IMR-90 (cell line): Measurements from ENCODE around the gene MACF1.

Source experiments
- BHLHE40 ChIP-seq: fragments of 150-350 bp; IDR thresholded peaks from 2 replicates; pipeline ENCODE4 v1.6.1; 2016; ENCODE audit warnings: mild to moderate bottlenecking, low read depth, low read length
- CHD1 ChIP-seq: IDR thresholded peaks from 2 replicates; pipeline ENCODE4 v1.6.1; 2012; ENCODE audit warnings: low read depth, low read length, improper control_type of control experiment
- CTCF ChIP-seq: conservative IDR thresholded peaks from 2 replicates; pipeline ENCODE4 v1.5.1; 2012; ENCODE audit warnings: mild to moderate bottlenecking, low read depth, low read length, improper control_type of control experiment
- FOS ChIP-seq: fragments of 150-350 bp; IDR thresholded peaks from 2 replicates; pipeline ENCODE4 v1.6.1; 2016; ENCODE audit warnings: low read depth, low read length
- MAZ ChIP-seq: IDR thresholded peaks from 2 replicates; pipeline ENCODE4 v1.6.1; 2012; ENCODE audit warnings: low read depth, mild to moderate bottlenecking, low read length, improper control_type of control experiment, moderate library complexity, borderline replicate concordance
- MXI1 ChIP-seq: IDR thresholded peaks from 2 replicates; pipeline ENCODE4 v1.6.1; 2012; ENCODE audit warnings: low read depth, mild to moderate bottlenecking, low read length, moderate library complexity, borderline replicate concordance
- NFE2L2 ChIP-seq: fragments of 150-350 bp; IDR thresholded peaks from 2 replicates; pipeline ENCODE4 v1.6.1; 2016; ENCODE audit warnings: low read depth, mild to moderate bottlenecking, low read length
- POLR2A ChIP-seq: IDR thresholded peaks from 2 replicates; pipeline ENCODE4 v1.6.1; 2012; ENCODE audit warnings: mild to moderate bottlenecking, low read depth, low read length
- RAD21 ChIP-seq: IDR thresholded peaks from 2 replicates; pipeline ENCODE4 v1.6.1; 2012; ENCODE audit warnings: low read length, improper control_type of control experiment
- RCOR1 ChIP-seq: IDR thresholded peaks from 2 replicates; pipeline ENCODE4 v1.6.1; 2012; ENCODE audit warnings: mild to moderate bottlenecking, low read length, improper control_type of control experiment; ENCODE audit not compliant: insufficient replicate concordance
- RFX5 ChIP-seq: IDR thresholded peaks from 2 replicates; pipeline ENCODE4 v1.8.0; 2012; ENCODE audit warnings: low read depth, mild to moderate bottlenecking, low read length, moderate library complexity
- USF2 ChIP-seq: fragments of 150-350 bp; IDR thresholded peaks from 2 replicates; pipeline ENCODE4 v1.6.1; 2017; ENCODE audit warnings: mild to moderate bottlenecking, antibody characterized with exemption, low read length, low read depth

GRCh38 chr1:39378377-39378776 lies 173.9 kb downstream of the MACF1 start:
- TF ChIP-seq RFX5 (no peak), POLR2A (no peak), MAZ (no peak), RAD21 (no peak), CTCF (no peak), NFE2L2 (no peak), RCOR1 (no peak), FOS (no peak), CHD1 (no peak), MXI1 (no peak), USF2 (no peak), BHLHE40 (no peak)
